Measurements from ENCODE around the gene KLHL36.

Gene KLHL36

DNA sequence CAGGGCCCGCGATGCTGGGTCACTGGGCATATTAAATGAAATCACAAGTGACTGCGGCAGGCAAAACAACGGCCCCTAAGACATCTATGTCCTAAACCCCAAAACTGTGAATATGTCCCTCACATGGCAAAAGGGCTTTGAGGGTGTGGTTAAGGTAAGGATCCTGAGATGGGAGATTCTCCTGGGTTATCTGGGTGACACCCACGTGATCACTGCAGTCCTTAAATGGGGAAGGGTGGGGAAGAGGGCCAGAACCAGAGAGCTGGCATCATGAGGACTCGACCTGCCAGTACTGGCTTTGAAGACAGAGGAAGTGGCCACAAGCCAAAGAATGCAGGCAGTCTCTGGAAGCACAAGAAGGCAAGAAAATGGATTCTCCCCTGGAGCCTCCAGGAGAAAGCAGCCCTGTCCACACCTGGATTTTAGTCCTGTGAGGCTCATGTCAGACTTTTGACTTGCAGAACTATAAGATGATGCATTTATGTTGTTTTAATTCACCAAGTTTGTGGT, 42.9 kb upstream of the KLHL36 start:
- no peak for DNase-seq (ENCODE audit: low read depth in 2 of 2)
- TF ChIP-seq, protein P1, sequence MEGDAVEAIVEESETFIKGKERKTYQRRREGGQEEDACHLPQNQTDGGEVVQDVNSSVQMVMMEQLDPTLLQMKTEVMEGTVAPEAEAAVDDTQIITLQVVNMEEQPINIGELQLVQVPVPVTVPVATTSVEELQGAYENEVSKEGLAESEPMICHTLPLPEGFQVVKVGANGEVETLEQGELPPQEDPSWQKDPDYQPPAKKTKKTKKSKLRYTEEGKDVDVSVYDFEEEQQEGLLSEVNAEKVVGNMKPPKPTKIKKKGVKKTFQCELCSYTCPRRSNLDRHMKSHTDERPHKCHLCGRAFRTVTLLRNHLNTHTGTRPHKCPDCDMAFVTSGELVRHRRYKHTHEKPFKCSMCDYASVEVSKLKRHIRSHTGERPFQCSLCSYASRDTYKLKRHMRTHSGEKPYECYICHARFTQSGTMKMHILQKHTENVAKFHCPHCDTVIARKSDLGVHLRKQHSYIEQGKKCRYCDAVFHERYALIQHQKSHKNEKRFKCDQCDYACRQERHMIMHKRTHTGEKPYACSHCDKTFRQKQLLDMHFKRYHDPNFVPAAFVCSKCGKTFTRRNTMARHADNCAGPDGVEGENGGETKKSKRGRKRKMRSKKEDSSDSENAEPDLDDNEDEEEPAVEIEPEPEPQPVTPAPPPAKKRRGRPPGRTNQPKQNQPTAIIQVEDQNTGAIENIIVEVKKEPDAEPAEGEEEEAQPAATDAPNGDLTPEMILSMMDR (IDR thresholded peaks at IDR 0.05; ENCODE audit: low read depth, low read length), result no peak
- H3K4me3 ChIP-seq (replicated peaks in 1 of 2; ENCODE audit: low read depth in 2 of 2, low read length in 2 of 2), result no peak overlapping the region

DNA sequence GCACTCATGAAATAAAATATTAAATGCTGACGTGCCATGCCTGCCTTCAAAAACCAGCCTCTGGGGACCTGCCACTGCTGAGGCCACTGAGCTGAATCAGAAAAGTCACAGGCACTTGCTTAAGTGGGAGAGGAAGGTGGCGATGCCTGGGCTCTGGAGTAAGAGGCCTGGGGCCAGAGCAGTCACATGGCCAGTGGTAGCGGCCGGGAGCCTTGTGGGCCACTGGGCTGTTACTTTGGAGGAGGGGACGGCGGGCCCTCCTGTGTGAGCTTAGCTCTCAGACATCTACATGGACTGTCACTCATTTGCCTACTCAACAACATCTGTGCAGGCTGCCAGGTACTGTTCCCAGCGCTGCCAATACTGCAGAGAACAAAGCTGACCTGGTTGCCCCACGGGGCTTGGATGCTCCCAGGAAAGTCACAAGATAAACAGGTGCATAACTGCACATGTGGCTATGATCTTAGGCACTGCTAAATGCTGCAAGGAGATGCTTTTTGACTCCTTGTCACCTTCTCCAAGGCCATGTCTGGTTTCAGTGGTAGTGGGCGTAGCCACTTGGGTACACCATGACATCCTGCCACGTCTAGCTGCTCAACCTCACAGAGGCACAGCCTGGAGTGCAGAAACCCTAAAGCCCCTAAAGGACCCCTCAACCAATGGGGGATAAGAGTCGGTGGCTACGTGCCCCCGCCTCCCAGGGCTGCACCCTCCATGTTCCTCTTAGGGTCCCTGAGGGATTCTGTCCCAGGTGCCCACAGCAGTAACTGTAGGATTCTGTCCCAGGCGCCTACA, 42.0 kb upstream of the KLHL36 start:
- H3K4me3 ChIP-seq (replicated peaks in 1 of 2; ENCODE audit: low read depth in 2 of 2, low read length in 2 of 2), result no peak overlapping the region
- TF ChIP-seq, protein P1 (IDR thresholded peaks at IDR 0.05; ENCODE audit: low read depth, low read length), result no peak
- no peak for DNase-seq (ENCODE audit: low read depth in 2 of 2)

DNA sequence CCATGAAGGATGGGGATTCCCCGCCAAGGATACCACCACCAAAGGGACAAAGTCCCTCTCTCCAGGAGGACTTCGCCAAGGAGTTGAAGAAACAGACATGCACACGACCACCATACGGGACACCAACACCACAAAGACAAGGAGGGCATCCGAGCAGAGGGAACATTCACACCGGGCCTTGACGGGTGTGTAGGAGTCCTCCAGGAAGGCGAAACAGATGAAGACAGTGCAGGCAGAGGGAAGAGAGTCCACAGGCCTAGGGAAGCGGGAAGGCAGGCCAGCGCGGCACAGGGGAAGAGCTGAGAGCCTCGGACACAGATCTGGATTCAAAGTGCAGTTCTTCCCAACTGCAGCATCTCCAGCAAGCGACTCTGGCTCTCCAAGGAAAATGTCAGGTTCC, 41.2 kb upstream of the KLHL36 start:
- TF ChIP-seq, protein P1 (IDR thresholded peaks at IDR 0.05; ENCODE audit: low read depth, low read length), result no peak
- DNase-seq (ENCODE audit: low read depth in 2 of 2), result no peak
- H3K4me3 ChIP-seq (replicated peaks in 1 of 2; ENCODE audit: low read depth in 2 of 2, low read length in 2 of 2), result no peak overlapping the region

DNA sequence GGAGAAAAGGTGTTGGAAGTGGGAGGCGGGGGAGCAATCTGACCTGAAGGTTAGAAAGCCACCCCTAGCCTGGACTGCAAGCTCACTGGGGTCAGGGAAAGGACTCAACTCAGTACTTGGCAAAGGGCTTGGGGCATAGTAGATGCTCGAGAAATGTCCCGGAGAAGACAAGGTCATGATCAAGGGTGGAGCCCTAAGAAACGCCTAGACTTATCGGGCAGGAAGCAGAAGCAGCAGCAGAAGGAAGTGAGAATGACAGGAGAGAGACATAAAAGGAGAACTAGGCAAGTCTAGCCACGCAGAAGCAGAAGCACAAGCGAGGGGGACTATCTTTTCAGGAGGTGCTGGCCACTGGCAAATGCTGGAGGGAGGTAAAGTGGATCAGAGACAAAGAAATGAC, 40.6 kb upstream of the KLHL36 start:
- H3K4me3 ChIP-seq (replicated peaks in 1 of 2; ENCODE audit: low read depth in 2 of 2, low read length in 2 of 2), result no peak overlapping the region
- TF ChIP-seq, protein P1 (IDR thresholded peaks at IDR 0.05; ENCODE audit: low read depth, low read length), result no peak
- no peak for DNase-seq (ENCODE audit: low read depth in 2 of 2)

DNA sequence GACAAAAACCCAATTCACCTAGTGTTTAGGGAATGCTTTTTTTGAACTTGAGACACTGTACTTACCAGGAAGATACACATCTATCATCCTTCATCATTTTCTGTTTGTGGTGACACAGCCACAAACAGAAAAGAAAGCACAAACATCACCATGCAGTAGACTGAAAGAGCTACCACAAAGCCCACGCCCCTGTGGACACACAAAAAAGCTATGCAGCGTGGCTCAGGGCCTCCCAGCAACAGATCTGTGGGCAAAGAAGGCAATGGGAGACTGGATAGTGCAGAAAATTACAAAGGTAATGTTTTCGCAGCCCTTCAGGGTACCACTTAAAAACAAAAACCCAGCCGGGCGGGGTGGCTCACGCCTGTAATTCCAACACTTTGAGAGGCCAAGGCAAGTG, 40.0 kb upstream of the KLHL36 start:
- TF ChIP-seq, protein P1 (IDR thresholded peaks at IDR 0.05; ENCODE audit: low read depth, low read length), result no peak
- DNase-seq (ENCODE audit: low read depth in 2 of 2), result no peak
- H3K4me3 ChIP-seq (replicated peaks in 1 of 2; ENCODE audit: low read depth in 2 of 2, low read length in 2 of 2), result no peak overlapping the region

DNA sequence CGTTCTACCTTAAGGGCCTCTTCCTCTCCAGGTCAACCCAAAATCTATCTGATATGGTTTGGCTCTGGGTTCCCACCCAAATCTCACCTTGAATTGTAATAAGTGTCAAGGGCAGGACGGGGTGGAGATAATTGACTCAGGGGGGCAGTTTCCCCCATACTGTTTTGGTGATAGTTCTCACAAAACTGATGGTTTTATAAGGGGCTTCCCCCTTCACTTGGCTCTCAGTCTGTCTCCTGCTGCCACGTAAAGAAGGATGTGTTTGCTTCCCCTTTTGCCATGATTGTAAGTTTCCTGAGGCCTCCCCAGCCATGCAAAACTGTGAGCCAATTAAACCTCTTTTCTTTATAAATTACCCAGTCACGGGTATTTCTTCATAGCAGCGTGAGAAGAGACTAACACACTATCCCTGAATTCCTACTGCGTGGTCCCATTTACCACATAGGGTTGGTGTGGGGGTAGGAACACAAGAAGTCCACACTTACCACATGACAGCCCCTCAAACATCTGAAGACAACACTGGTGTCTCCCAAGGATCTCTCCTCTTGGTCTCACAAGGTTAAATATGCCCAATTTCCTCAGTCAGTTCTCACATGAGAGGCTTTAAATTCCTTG, 38.6 kb upstream of the KLHL36 start:
- no peak overlapping the region for H3K4me3 ChIP-seq (replicated peaks in 1 of 2; ENCODE audit: low read depth in 2 of 2, low read length in 2 of 2)
- no peak for DNase-seq (ENCODE audit: low read depth in 2 of 2)
- TF ChIP-seq, protein P1 (IDR thresholded peaks at IDR 0.05; ENCODE audit: low read depth, low read length), result no peak

Data from cardiac fibroblast (primary cell).